ENCODE data around the gene CDH23. TPM values are rescaled to one million over a fixed set of nuclear protein-coding genes. Genes with fewer than 3 reads are reported as not detected.

The CDH23 gene
- total RNA-seq, 2 donors from 2014 or later = 1.1 to 2.8 TPM

DNA sequence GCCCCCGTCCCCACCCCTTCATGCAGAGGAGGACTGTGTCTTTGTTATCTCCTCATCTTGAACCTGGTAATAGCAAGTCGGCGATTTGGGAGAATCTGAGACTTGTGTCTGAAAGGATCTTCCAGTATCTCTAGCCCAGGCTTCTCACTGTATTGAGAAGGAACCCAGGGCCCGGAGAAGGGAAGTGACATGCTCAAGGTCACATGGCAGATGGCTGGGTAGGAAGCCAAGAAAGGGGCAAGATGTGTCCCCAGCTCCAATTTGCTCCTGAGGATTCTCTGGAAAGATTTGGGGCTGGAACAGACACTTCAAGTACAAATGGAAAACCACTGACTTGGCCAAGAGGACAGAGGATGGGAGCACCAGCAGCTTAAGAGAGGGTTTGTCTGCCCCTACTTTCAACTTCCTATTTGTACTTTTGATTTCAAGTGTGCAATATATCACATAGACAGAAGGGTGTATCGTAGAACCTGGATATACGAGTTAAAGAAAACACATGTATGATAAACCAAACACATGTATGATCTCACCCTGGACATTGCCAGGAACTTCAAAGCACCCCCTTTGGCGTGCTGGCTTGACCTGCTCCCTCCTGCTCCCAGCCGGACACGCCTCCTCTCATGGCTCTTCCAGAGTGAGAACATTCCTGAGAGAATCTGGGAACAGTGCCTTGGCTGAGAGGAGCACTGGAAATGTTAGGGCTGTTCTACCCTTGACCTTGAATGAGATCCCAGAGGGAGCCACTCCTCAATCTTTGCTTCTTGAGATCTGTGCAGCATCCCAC is 79.7 kb downstream of the CDH23 start:
- H3K9me3 Mint-ChIP-seq = no peaks in the 10 kb centered on the region
- DNase-seq (no peak), ATAC-seq (replicated peaks in 1 of 2) (no peak)
- H3K27ac Mint-ChIP-seq = no peak overlapping the region
- peaks cover 6% of the 10 kb centered on the region for H3K4me1 Mint-ChIP-seq (ENCODE audit: low read depth)
- no peaks in the 10 kb centered on the region for H3K36me3 Mint-ChIP-seq (ENCODE audit: insufficient read depth in 2 of 2)
- H3K27me3 Mint-ChIP-seq (ENCODE audit: low read depth) = no peaks in the 10 kb centered on the region
- no peak overlapping the region for H3K4me3 Mint-ChIP-seq

- H3K4me3 Mint-ChIP-seq = no peak overlapping the region
- ATAC-seq (replicated peaks in 1 of 2) = no peak
- H3K27me3 Mint-ChIP-seq (ENCODE audit: low read depth) = no peaks in the 10 kb centered on the region
These were observed 81.5 kb downstream of the CDH23 start for GRCh38 chr10:71478173-71478572.

GRCh38 chr10:71478813-71479365 is 82.2 kb downstream of the CDH23 start:
- Mint-ChIP-seq H3K36me3 (ENCODE audit: insufficient read depth in 2 of 2) (no peaks in the 10 kb centered on the region), H3K9me3 (no peaks in the 10 kb centered on the region), H3K4me3 (no peak overlapping the region), H3K27ac (no peak overlapping the region), H3K27me3 (ENCODE audit: low read depth) (no peaks in the 10 kb centered on the region), H3K4me1 (ENCODE audit: low read depth) (peaks cover 6% of the 10 kb centered on the region)
- DNase-seq = no peak
- ATAC-seq (replicated peaks in 1 of 2) = no peak

More at GRCh38 chr10:71478173-71478572, 81.5 kb downstream of the CDH23 start:
- no peaks in the 10 kb centered on the region for H3K9me3 Mint-ChIP-seq
- DNase-seq = no peak
- H3K27ac Mint-ChIP-seq = no peak overlapping the region
- peaks cover 6% of the 10 kb centered on the region for H3K4me1 Mint-ChIP-seq (ENCODE audit: low read depth)
- H3K36me3 Mint-ChIP-seq (ENCODE audit: insufficient read depth in 2 of 2) = no peaks in the 10 kb centered on the region

- H3K4me1 Mint-ChIP-seq (ENCODE audit: low read depth) = peaks cover 6% of the 10 kb centered on the region
- no peaks in the 10 kb centered on the region for H3K27me3 Mint-ChIP-seq (ENCODE audit: low read depth)
- no peaks in the 10 kb centered on the region for H3K9me3 Mint-ChIP-seq
- DNase-seq (no peak), ATAC-seq (replicated peaks in 1 of 2) (no peak)
- no peak overlapping the region for H3K27ac Mint-ChIP-seq
- H3K4me3 Mint-ChIP-seq = no peak overlapping the region
- no peaks in the 10 kb centered on the region for H3K36me3 Mint-ChIP-seq (ENCODE audit: insufficient read depth in 2 of 2)
These were observed 83.1 kb downstream of the CDH23 start for GRCh38 chr10:71479831-71480230.

DNA sequence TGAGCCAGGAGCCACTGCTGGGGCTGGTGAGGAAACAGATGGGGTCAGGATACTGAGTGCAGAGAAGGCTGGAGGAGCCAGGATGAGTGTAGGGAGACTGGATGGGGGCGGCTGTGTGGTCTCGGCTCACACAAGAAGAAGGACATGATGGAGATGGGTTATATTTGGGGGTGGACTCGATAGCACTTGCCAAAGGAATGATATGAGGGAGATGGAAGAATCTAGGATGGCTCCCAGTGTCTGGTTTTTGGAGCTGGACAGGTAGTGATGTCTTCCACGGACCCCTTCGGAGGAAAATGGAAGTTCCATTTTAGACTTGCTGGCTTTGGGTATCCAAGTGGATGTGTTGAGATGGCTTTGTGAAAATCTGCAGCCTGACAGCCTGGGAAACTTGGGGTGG is 83.9 kb downstream of the CDH23 start:
- H3K9me3 Mint-ChIP-seq = no peaks in the 10 kb centered on the region
- H3K4me1 Mint-ChIP-seq (ENCODE audit: low read depth) = no peaks in the 10 kb centered on the region
- no peak for ATAC-seq (replicated peaks in 1 of 2)
- no peak for DNase-seq
- no peak overlapping the region for H3K4me3 Mint-ChIP-seq
- no peak overlapping the region for H3K27ac Mint-ChIP-seq
- no peaks in the 10 kb centered on the region for H3K27me3 Mint-ChIP-seq (ENCODE audit: low read depth)
- no peaks in the 10 kb centered on the region for H3K36me3 Mint-ChIP-seq (ENCODE audit: insufficient read depth in 2 of 2)

DNA sequence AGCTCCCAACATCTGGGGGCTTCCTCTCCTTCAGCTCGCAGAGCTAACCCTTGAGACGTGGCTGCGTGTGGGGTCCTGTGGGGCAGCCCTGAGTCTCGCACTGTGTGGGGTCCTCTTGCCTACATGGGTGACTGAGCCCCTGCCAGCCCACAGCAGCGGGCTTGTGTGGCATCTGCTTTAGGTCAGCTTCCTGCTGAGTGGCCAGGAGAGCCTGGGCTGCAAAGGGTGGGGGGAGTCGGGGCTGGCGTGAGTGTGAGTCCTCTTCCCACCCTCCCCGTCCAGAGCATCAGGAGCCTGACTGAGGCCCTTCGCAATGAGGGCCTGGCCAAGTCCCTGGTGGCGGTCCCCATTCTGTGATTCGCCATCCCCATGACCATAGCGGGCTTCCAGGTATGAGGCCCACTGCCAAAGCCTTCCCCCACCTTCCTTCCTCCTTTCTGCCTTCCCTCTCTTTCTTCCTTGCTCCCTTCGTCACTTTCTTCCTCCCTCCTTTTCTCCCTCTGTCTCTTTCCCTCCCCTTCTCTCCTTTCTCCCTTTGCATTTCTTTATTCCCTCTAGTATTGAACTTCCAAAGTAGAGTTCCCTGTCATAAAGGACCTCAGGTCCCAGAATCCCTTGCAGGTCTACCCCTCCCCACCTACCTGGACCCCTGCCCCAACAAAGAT is 85.2 kb downstream of the CDH23 start:
- Mint-ChIP-seq H3K36me3 (ENCODE audit: insufficient read depth in 2 of 2) (no peaks in the 10 kb centered on the region), H3K27me3 (ENCODE audit: low read depth) (no peaks in the 10 kb centered on the region), H3K4me3 (no peak overlapping the region), H3K4me1 (ENCODE audit: low read depth) (no peaks in the 10 kb centered on the region), H3K9me3 (no peaks in the 10 kb centered on the region), H3K27ac (no peak overlapping the region)
- DNase-seq (no peak), ATAC-seq (replicated peaks in 1 of 2) (no peak)

DNA sequence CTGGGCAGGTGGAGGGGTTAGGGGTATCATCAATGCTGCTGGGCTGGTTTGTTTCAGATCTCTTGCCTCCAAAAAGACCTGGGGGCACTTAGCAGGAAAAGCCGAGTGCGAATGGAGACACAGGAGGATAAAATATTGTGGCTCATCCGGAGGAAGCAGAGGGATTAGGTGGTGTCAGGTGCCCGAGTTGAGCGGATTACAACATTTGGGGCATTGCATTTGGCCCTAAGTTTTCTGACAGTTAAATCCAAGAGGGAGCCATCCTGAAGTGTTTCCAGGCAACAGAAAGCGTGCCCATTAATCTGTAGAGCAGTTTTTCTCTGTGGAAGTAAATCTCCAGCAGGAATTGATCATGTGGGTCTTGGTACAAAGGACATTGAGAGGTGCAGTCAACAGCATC is 85.9 kb downstream of the CDH23 start:
- H3K4me1 Mint-ChIP-seq (ENCODE audit: low read depth) = no peaks in the 10 kb centered on the region
- H3K27ac Mint-ChIP-seq = no peak overlapping the region
- no peaks in the 10 kb centered on the region for H3K36me3 Mint-ChIP-seq (ENCODE audit: insufficient read depth in 2 of 2)
- H3K9me3 Mint-ChIP-seq = no peaks in the 10 kb centered on the region
- no peaks in the 10 kb centered on the region for H3K27me3 Mint-ChIP-seq (ENCODE audit: low read depth)
- DNase-seq (no peak), ATAC-seq (replicated peaks in 1 of 2) (no peak)
- H3K4me3 Mint-ChIP-seq = no peak overlapping the region

DNA sequence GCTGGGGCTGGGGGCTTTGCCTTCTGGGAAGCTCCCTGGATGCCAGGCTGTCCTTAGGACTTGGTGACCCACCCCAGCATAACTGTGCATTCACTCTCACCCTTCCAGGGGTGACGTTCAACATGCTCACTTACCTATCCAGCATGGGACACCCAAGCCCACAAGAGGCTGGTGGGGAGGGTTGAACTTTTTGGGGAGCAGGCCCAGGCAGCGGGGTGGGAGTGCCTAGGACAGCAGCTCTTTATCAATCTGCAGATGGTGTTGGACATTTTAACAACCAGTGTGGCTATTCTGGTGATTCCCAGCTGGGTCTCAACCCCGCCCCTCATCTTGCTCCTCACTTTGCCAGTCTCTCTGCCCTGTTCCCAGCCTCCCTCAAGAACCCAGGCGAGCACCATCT is 86.4 kb downstream of the CDH23 start:
- no peaks in the 10 kb centered on the region for H3K9me3 Mint-ChIP-seq
- ATAC-seq (replicated peaks in 1 of 2) (no peak), DNase-seq (no peak)
- no peaks in the 10 kb centered on the region for H3K36me3 Mint-ChIP-seq (ENCODE audit: insufficient read depth in 2 of 2)
- H3K27me3 Mint-ChIP-seq (ENCODE audit: low read depth) = no peaks in the 10 kb centered on the region
- H3K27ac Mint-ChIP-seq = no peak overlapping the region
- no peaks in the 10 kb centered on the region for H3K4me1 Mint-ChIP-seq (ENCODE audit: low read depth)
- H3K4me3 Mint-ChIP-seq = no peak overlapping the region

DNA sequence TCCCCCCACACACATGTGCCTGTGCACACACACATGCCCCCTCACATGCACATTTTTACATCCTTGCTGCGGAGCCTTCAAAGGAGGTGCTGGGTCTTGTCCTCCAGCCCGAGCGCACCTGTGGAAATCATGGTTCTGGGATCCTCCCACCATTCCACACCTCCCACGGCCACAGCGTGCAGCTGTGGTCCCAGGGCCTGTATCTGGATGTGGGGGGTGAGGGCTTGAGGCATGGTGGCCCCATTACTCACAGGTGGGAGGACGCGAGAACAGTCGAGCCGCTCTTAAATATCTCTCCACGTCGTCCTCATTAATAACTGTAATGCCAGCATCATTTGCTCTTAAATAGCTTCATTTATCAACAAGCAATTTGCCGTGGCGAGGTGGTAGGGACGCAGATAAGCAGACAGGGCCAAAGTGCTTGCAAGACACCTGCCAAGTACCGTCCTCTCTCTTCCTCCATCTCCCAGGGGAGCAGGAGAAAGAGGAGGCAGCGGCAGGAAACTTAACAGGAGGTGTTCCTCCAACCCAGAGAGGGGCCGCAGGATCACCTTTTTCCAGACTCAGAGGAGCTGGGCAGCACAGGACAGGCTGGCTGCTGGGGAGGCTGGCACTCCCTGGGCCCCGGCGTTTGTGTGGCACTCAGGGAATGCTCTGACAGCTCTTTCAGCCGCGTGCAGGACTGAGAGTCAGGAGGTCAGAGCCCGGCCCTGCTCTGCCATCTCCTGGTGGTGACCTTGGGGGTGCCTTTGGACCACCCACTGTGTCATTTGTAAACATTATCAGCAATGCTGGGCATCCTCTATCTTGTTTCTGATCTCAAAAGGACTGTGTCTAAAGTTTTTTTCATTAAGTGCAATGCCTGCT is 87.4 kb downstream of the CDH23 start:
- Mint-ChIP-seq H3K4me3 (no peak overlapping the region), H3K4me1 (ENCODE audit: low read depth) (no peaks in the 10 kb centered on the region), H3K9me3 (peaks cover 2% of the 10 kb centered on the region in 2 donors), H3K27ac (no peak overlapping the region), H3K36me3 (ENCODE audit: insufficient read depth in 2 of 2) (peaks cover 2% of the 10 kb centered on the region in 2 donors), H3K27me3 (ENCODE audit: low read depth) (no peaks in the 10 kb centered on the region)
- DNase-seq (no peak), ATAC-seq (replicated peaks in 1 of 2) (no peak)

DNA sequence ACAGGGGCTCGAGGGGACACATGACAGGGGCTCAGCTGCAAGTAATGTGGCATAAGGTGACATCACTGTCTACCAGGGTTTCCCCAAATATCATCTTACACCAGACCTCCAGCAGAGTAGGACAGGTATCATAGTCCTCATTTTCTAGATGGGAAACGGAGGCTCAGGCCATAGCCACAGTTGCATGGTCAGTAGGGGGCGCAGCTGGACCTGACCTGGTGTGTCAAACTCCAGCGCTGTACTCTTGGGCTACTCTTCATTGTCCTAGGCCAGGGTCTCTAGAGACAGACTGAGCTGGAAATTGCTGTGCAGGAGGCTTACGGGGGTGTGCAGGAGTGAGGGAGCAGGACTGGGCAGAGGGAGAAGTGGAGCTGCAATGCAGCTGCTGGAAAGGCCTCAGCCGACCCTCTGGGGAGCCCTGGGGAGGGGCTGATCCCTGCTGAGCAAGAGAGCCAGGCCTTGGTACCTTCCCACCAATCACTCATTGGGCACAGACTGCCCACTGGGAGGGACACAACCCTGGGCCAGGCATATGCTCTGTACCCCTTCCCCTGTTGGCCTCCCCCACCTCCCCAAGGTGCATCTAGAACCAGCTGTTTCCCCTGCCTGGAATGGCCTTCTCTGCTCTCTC is 89.9 kb downstream of the CDH23 start:
- ATAC-seq (replicated peaks in 1 of 2) (peak; percentile 63 to 64), DNase-seq (peak; percentile 59 to 61)
- H3K4me1 Mint-ChIP-seq (ENCODE audit: low read depth) = no peaks in the 10 kb centered on the region
- H3K27me3 Mint-ChIP-seq (ENCODE audit: low read depth) = peaks cover 5% of the 10 kb centered on the region
- no peak overlapping the region for H3K27ac Mint-ChIP-seq
- peaks cover 4 to 5% of the 10 kb centered on the region in 2 donors for H3K9me3 Mint-ChIP-seq
- H3K36me3 Mint-ChIP-seq (ENCODE audit: insufficient read depth in 2 of 2) = peaks cover 3 to 4% of the 10 kb centered on the region in 2 donors
- H3K4me3 Mint-ChIP-seq = no peak overlapping the region

GRCh38 chr10:71487726-71488125 is 91.0 kb downstream of the CDH23 start:
- DNase-seq = no peak
- Mint-ChIP-seq H3K4me1 (ENCODE audit: low read depth) (peaks cover under 1% of the 10 kb centered on the region), H3K27me3 (ENCODE audit: low read depth) (peaks cover 7% of the 10 kb centered on the region), H3K4me3 (no peak overlapping the region), H3K27ac (no peak overlapping the region), H3K9me3 (peaks cover 4 to 5% of the 10 kb centered on the region in 2 donors), H3K36me3 (ENCODE audit: insufficient read depth in 2 of 2) (peaks cover 3 to 4% of the 10 kb centered on the region in 2 donors)
- no peak for ATAC-seq (replicated peaks in 1 of 2)

DNA sequence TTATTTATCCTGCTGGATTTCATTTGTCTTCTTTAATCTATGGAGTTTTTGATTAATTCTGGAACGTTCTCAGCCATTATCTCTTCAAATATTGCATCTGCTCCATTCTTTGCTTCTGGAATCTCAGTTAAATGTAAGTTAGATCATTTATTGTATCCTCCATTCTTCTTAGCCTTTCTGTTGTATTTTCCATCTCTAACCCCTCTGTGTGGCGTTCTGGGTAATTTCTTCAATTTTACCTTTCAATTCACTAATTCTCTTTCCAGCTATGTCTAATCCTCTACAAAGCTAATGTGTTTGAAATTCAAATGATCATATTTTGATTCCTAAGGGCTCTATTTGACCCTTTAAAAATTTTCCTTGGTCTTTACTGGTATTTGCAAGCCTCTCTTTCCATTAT is 92.4 kb downstream of the CDH23 start:
- Mint-ChIP-seq H3K36me3 (ENCODE audit: insufficient read depth in 2 of 2) (peaks cover 3 to 4% of the 10 kb centered on the region in 2 donors), H3K9me3 (peaks cover 4 to 5% of the 10 kb centered on the region in 2 donors), H3K27me3 (ENCODE audit: low read depth) (peaks cover 7% of the 10 kb centered on the region), H3K27ac (no peak overlapping the region), H3K4me3 (no peak overlapping the region), H3K4me1 (ENCODE audit: low read depth) (peaks cover 12% of the 10 kb centered on the region)
- no peak for ATAC-seq (replicated peaks in 1 of 2)
- DNase-seq = no peak

Data from activated T-cell treated with anti-CD3 and anti-CD28 coated beads, Interleukin-2, amount 50 U/mL, for 72 hours (primary cell).